ENCODE data around the gene ERBB2.
"Not testable (repeated sequence)": the region's sequence is repeated elsewhere in the genome, so short reads cannot be mapped to it uniquely, and the experiment has no call there.

The ERBB2 gene

GRCh38 chr17:39716073-39716818 is 16.4 kb downstream of the ERBB2 start:
- Histone ChIP-seq H3K27ac (peak overlapping the region in 20 of 21 experiments; percentile 5 to 86 (median 78)), H3K4me3 (no peak overlapping the region)

- Histone ChIP-seq H3K27ac (peak overlapping the region in 19 of 21 experiments; percentile 5 to 86 (median 77)), H3K4me3 (no peak overlapping the region)
Observed at GRCh38 chr17:39716879-39717536, 17.1 kb downstream of the ERBB2 start.

- H3K4me3 ChIP-seq = no peak overlapping the region
- H3K27ac ChIP-seq = peak overlapping the region in 2 of 21 experiments; percentile 22 to 84
Observed at GRCh38 chr17:39717660-39718059, 17.8 kb downstream of the ERBB2 start.

- Histone ChIP-seq H3K27ac (peak overlapping the region in 1 of 21 experiments; percentile 4), H3K4me3 (no peak overlapping the region)
Observed at GRCh38 chr17:39719563-39720355, 19.9 kb downstream of the ERBB2 start.

- H3K4me3 ChIP-seq = no peak overlapping the region
- H3K27ac ChIP-seq = no peak overlapping the region
Observed at GRCh38 chr17:39722104-39722503, 22.2 kb downstream of the ERBB2 start.

- Histone ChIP-seq H3K27ac (peak overlapping the region in 2 of 21 experiments; percentile 16 to 31), H3K4me3 (no peak overlapping the region)
Observed at GRCh38 chr17:39722965-39723848, 23.3 kb downstream of the ERBB2 start.

GRCh38 chr17:39724731-39725130 is 24.9 kb downstream of the ERBB2 start:
- no peak overlapping the region for H3K27ac ChIP-seq
- H3K4me3 ChIP-seq = no peak overlapping the region

- not testable (repeated sequence) for H3K4me3 ChIP-seq, H3K27ac ChIP-seq
Observed at GRCh38 chr17:39725923-39726322, 26.1 kb downstream of the ERBB2 start.

GRCh38 chr17:39726617-39727016 is 26.8 kb downstream of the ERBB2 start:
- Histone ChIP-seq H3K4me3 (no peak overlapping the region), H3K27ac (no peak overlapping the region)

GRCh38 chr17:39727556-39727955 is 27.7 kb downstream of the ERBB2 start:
- Histone ChIP-seq H3K4me3 (no peak overlapping the region), H3K27ac (peak overlapping the region in 1 of 21 experiments; percentile 9)

GRCh38 chr17:39729280-39729851 is 29.5 kb downstream of the ERBB2 start:
- Histone ChIP-seq H3K27ac (peak overlapping the region in 15 of 21 experiments; percentile 86 to 98 (median 92)), H3K4me3 (peak overlapping the region; percentile 47 to 81 (median 68))

GRCh38 chr17:39730095-39730921 is 30.4 kb downstream of the ERBB2 start, which contains the start of gene MIEN1:
Gene MIEN1, minus strand, starts transcription at chr17:39730532. Its CDS starts 37 bp downstream, at chr17:39730495.
- Histone ChIP-seq H3K4me3 (peak within 1 kb of the TSS; percentile 47 to 81 (median 68)), H3K27ac (peak within 1 kb of the TSS; percentile 56 to 98 (median 92))

GRCh38 chr17:39732586-39732985 is 32.7 kb downstream of the ERBB2 start:
- Histone ChIP-seq H3K27ac (no peak overlapping the region), H3K4me3 (no peak overlapping the region)

GRCh38 chr17:39735882-39736281 is 36.0 kb downstream of the ERBB2 start:
- no peak overlapping the region for H3K4me3 ChIP-seq
- no peak overlapping the region for H3K27ac ChIP-seq

- H3K4me3 ChIP-seq = no peak overlapping the region
- H3K27ac ChIP-seq = peak overlapping the region in 1 of 21 experiments; percentile 78
Observed at GRCh38 chr17:39736319-39737165, 36.7 kb downstream of the ERBB2 start.

GRCh38 chr17:39737206-39737759 is 37.4 kb downstream of the ERBB2 start:
- peak overlapping the region in 4 of 7 experiments; percentile 33 to 59 (median 44) for H3K4me3 ChIP-seq
- H3K27ac ChIP-seq = peak overlapping the region in 7 of 21 experiments; percentile 9 to 92 (median 85)
